ENCODE data around the gene RASD2. TPM values are rescaled to one million over a fixed set of nuclear protein-coding genes. Genes with fewer than 3 reads are reported as not detected.
"Not testable (repeated sequence)": the region's sequence is repeated elsewhere in the genome, so short reads cannot be mapped to it uniquely, and the experiment has no call there.

RASD2 gene
- polyA plus RNA-seq, 1 donor, result 4.7 TPM

DNA sequence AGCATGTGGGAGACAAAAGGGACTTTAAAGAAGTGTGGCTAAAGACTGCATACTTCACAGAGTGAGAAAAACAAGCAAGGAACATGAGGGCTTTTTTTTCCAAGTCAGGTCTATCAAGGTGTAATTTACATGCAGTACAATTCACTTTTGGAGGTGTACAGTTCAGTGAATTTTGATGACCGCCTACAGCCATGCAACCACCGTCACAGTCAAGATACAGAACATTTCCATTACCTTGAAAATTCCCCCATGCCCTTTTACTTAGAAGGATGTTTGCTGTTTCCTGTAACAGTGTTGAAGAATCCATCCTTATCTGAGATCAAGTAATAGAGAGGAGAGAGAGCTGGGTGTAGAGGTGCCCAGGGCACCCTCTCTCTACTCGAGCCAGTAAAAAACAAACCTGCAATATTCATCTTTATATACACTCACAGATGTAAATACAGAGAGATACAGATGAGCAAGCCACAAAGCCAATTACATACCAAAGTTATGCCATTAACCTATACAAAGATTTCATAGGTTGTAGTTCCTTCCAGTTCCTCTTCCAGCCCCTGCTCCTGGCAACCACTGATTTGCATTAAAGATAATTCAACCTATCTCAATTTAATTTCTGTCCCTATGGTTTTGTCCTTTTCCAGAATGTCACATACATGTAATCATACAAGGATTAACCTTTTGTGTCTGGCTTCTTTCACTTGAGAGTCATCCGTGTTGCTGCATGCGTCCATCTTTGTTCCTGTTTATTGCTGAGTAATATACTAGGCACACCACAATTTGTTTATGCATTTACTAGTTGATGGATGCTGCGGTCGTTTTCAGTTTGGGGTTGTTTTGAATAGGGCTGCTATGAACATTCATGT, 35.0 kb upstream of the RASD2 start:
- Histone ChIP-seq H3K36me3 (ENCODE audit: control insufficient read depth, insufficient read depth, low read length) (no peaks in the 10 kb centered on the region), H3K4me3 (ENCODE audit: low read length) (no peak overlapping the region), H3K27ac (ENCODE audit: low read length) (no peak overlapping the region), H3K9me3 (ENCODE audit: control insufficient read depth, low read depth, low read length) (no peaks in the 10 kb centered on the region), H3K27me3 (ENCODE audit: control insufficient read depth, insufficient read depth, low read length) (peaks cover 4% of the 10 kb centered on the region), H3K4me1 (ENCODE audit: control insufficient read depth, insufficient read depth, low read length) (no peaks in the 10 kb centered on the region)
- no CpG with 5 or more reads among the region's 7 CpGs for WGBS (ENCODE audit: insufficient coverage, low lambda C conversion rate)
- no peak for DNase-seq

GRCh38 chr22:35506259-35506570, 34.4 kb upstream of the RASD2 start:
- H3K36me3 ChIP-seq (ENCODE audit: control insufficient read depth, insufficient read depth, low read length), result no peaks in the 10 kb centered on the region
- peaks cover 4% of the 10 kb centered on the region for H3K27me3 ChIP-seq (ENCODE audit: control insufficient read depth, insufficient read depth, low read length)
- DNase-seq, result peak in 1 of 2 donors; percentile 19
- no peak overlapping the region for H3K27ac ChIP-seq (ENCODE audit: low read length)
- no peaks in the 10 kb centered on the region for H3K4me1 ChIP-seq (ENCODE audit: control insufficient read depth, insufficient read depth, low read length)
- no peak overlapping the region for H3K4me3 ChIP-seq (ENCODE audit: low read length)
- no peaks in the 10 kb centered on the region for H3K9me3 ChIP-seq (ENCODE audit: control insufficient read depth, low read depth, low read length)
- WGBS (ENCODE audit: insufficient coverage, low lambda C conversion rate), result no CpG with 5 or more reads among the region's 2 CpGs

DNA sequence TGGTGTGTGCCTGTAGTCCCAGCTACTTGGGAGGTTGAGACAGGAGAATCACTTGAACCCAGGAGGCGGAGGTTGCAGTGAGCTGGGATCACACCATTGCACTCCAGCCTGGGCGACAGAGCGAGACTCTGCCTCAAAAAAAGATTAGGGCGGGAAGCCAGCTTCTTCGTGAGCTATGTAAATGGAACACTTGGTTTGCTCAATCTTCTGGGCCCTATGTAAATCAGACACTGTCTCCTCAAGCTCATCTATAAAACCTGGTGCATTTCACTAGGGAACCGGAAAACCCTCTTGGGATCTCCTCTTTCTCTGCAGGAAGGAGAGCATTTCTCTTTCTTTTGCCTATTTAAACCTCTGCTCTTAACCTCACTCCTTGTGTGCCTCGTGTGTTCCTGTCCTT, 32.8 kb upstream of the RASD2 start:
- not testable (repeated sequence) for H3K4me3 ChIP-seq (ENCODE audit: low read length); DNase-seq; H3K9me3 ChIP-seq (ENCODE audit: control insufficient read depth, low read depth, low read length); H3K36me3 ChIP-seq (ENCODE audit: control insufficient read depth, insufficient read depth, low read length); H3K27ac ChIP-seq (ENCODE audit: low read length); H3K4me1 ChIP-seq (ENCODE audit: control insufficient read depth, insufficient read depth, low read length)
- H3K27me3 ChIP-seq (ENCODE audit: control insufficient read depth, insufficient read depth, low read length), result peaks cover 10% of the 10 kb centered on the region
- no CpG with 5 or more reads among the region's 7 CpGs for WGBS (ENCODE audit: insufficient coverage, low lambda C conversion rate)

DNA sequence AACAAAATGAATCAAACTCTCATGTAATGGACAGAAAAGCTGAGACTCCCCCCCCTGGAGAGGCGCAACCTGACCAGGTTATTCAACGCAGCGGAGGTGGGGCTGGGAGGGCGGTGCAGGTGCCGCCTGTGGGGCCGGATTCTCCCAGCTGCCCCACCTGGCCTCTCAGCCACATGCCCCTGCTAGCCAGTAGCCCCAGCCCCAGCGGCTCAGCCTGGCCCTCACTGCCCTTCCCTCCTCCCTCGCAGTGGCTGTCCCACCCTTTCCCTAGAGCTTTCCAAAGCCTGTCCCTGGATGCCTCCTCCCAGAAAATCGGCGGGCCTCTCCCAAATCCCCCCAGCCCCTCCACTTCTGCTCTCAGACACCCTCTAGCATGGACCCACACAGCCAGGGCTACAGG, 31.2 kb upstream of the RASD2 start:
- Histone ChIP-seq H3K27ac (ENCODE audit: low read length) (no peak overlapping the region), H3K4me3 (ENCODE audit: low read length) (no peak overlapping the region), H3K27me3 (ENCODE audit: control insufficient read depth, insufficient read depth, low read length) (peaks cover 21% of the 10 kb centered on the region), H3K4me1 (ENCODE audit: control insufficient read depth, insufficient read depth, low read length) (no peaks in the 10 kb centered on the region), H3K36me3 (ENCODE audit: control insufficient read depth, insufficient read depth, low read length) (no peaks in the 10 kb centered on the region), H3K9me3 (ENCODE audit: control insufficient read depth, low read depth, low read length) (no peaks in the 10 kb centered on the region)
- WGBS (ENCODE audit: insufficient coverage, low lambda C conversion rate), result no CpG with 5 or more reads among the region's 10 CpGs
- DNase-seq, result no peak

DNA sequence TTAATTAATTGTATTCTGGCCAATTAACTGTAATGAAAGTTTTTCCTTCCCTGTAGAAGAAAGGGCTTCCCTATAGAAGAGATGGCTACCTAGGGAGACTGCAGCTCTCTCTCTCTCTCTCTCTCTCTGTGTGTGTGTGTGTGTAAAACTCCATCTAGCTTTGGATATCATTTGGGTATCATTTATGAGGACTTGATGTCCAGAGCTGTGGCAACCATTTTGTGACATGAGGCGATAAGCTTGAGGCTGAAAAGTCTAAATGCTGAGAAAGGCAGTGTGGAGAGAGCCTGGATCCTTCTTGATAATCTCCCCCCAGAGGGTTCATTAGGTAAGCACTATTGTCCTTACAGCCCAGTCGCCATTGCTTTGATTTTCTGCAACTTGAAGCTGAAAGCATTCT, 30.7 kb upstream of the RASD2 start:
- no peaks in the 10 kb centered on the region for H3K9me3 ChIP-seq (ENCODE audit: control insufficient read depth, low read depth, low read length)
- H3K4me3 ChIP-seq (ENCODE audit: low read length), result no peak overlapping the region
- H3K27me3 ChIP-seq (ENCODE audit: control insufficient read depth, insufficient read depth, low read length), result peaks cover 21% of the 10 kb centered on the region
- no peaks in the 10 kb centered on the region for H3K4me1 ChIP-seq (ENCODE audit: control insufficient read depth, insufficient read depth, low read length)
- no peak overlapping the region for H3K27ac ChIP-seq (ENCODE audit: low read length)
- WGBS (ENCODE audit: insufficient coverage, low lambda C conversion rate), result no CpG with 5 or more reads among the region's 2 CpGs
- no peak for DNase-seq
- H3K36me3 ChIP-seq (ENCODE audit: control insufficient read depth, insufficient read depth, low read length), result no peaks in the 10 kb centered on the region

DNA sequence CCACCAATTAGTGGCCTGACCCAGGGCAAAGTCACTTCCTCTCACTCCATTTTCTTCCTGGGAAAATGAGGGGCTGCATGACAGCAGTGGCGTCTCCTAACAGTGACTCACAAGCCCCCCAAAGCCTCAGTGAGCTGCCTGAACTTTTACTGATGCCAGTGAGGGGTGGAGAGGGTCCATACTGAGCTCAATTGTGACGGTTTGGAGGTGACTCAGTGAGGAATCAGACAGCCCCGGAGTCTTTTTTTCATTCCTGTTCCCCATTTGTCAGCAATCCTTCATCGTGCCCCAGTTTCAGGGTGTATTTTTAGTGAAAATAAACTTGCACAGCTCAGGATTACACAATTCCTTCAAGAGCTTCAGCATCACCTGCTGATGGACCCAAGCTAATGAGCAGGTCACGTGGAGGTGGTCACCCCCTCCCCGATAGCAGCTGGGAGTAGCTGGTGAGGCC, 30.1 kb upstream of the RASD2 start:
- Histone ChIP-seq H3K27ac (ENCODE audit: low read length) (no peak overlapping the region), H3K9me3 (ENCODE audit: control insufficient read depth, low read depth, low read length) (no peaks in the 10 kb centered on the region), H3K36me3 (ENCODE audit: control insufficient read depth, insufficient read depth, low read length) (no peaks in the 10 kb centered on the region), H3K4me3 (ENCODE audit: low read length) (no peak overlapping the region), H3K27me3 (ENCODE audit: control insufficient read depth, insufficient read depth, low read length) (peaks cover 21% of the 10 kb centered on the region), H3K4me1 (ENCODE audit: control insufficient read depth, insufficient read depth, low read length) (no peaks in the 10 kb centered on the region)
- WGBS (ENCODE audit: insufficient coverage, low lambda C conversion rate), result no CpG with 5 or more reads among the region's 6 CpGs
- DNase-seq, result no peak

DNA sequence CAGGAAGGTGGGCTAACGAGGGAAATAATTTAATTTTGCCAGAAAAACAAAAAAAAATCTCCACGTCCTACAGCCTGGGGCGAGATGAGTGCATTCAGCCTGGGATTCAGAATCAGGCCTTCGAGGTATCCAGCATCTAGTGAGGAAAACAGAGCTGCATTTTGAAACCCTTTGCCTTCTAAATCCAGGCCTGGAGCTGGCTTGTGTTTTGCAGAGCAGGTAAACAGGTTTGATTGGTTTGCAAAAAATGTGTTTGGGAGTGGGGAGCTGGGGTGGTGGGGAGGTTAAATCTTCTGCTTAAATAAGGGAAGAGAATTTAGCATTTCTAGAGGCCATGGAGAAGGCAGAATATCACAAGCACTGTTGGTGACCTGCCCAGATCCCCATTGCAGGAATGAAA, 29.7 kb upstream of the RASD2 start:
- no peaks in the 10 kb centered on the region for H3K36me3 ChIP-seq (ENCODE audit: control insufficient read depth, insufficient read depth, low read length)
- no CpG with 5 or more reads among the region's 4 CpGs for WGBS (ENCODE audit: insufficient coverage, low lambda C conversion rate)
- H3K4me1 ChIP-seq (ENCODE audit: control insufficient read depth, insufficient read depth, low read length), result no peaks in the 10 kb centered on the region
- H3K27me3 ChIP-seq (ENCODE audit: control insufficient read depth, insufficient read depth, low read length), result peaks cover 21% of the 10 kb centered on the region
- H3K27ac ChIP-seq (ENCODE audit: low read length), result no peak overlapping the region
- H3K4me3 ChIP-seq (ENCODE audit: low read length), result no peak overlapping the region
- no peaks in the 10 kb centered on the region for H3K9me3 ChIP-seq (ENCODE audit: control insufficient read depth, low read depth, low read length)
- DNase-seq, result no peak

GRCh38 chr22:35514366-35514765, 26.3 kb upstream of the RASD2 start:
- no CpG with 5 or more reads among the region's 2 CpGs for WGBS (ENCODE audit: insufficient coverage, low lambda C conversion rate)
- DNase-seq, result no peak
- no peak overlapping the region for H3K4me3 ChIP-seq (ENCODE audit: low read length)
- no peaks in the 10 kb centered on the region for H3K36me3 ChIP-seq (ENCODE audit: control insufficient read depth, insufficient read depth, low read length)
- no peaks in the 10 kb centered on the region for H3K9me3 ChIP-seq (ENCODE audit: control insufficient read depth, low read depth, low read length)
- no peak overlapping the region for H3K27ac ChIP-seq (ENCODE audit: low read length)
- H3K27me3 ChIP-seq (ENCODE audit: control insufficient read depth, insufficient read depth, low read length), result peaks cover 21% of the 10 kb centered on the region
- peaks cover 6% of the 10 kb centered on the region for H3K4me1 ChIP-seq (ENCODE audit: control insufficient read depth, insufficient read depth, low read length)

GRCh38 chr22:35515952-35516351, 24.7 kb upstream of the RASD2 start:
- DNase-seq; H3K9me3 ChIP-seq (ENCODE audit: control insufficient read depth, low read depth, low read length); H3K27ac ChIP-seq (ENCODE audit: low read length); H3K36me3 ChIP-seq (ENCODE audit: control insufficient read depth, insufficient read depth, low read length); H3K4me3 ChIP-seq (ENCODE audit: low read length); H3K4me1 ChIP-seq (ENCODE audit: control insufficient read depth, insufficient read depth, low read length): not testable (repeated sequence)
- H3K27me3 ChIP-seq (ENCODE audit: control insufficient read depth, insufficient read depth, low read length), result peaks cover 17% of the 10 kb centered on the region
- WGBS (ENCODE audit: insufficient coverage, low lambda C conversion rate), result 90% methylated on average over 3 of the region's 4 CpGs

- peaks cover 17% of the 10 kb centered on the region for H3K27me3 ChIP-seq (ENCODE audit: control insufficient read depth, insufficient read depth, low read length)
- no peaks in the 10 kb centered on the region for H3K36me3 ChIP-seq (ENCODE audit: control insufficient read depth, insufficient read depth, low read length)
- H3K4me1 ChIP-seq (ENCODE audit: control insufficient read depth, insufficient read depth, low read length), result peaks cover 6% of the 10 kb centered on the region
- no peak overlapping the region for H3K27ac ChIP-seq (ENCODE audit: low read length)
- H3K4me3 ChIP-seq (ENCODE audit: low read length), result no peak overlapping the region
- no peaks in the 10 kb centered on the region for H3K9me3 ChIP-seq (ENCODE audit: control insufficient read depth, low read depth, low read length)
- DNase-seq, result no peak
- 89% methylated on average over 3 of the region's 9 CpGs for WGBS (ENCODE audit: insufficient coverage, low lambda C conversion rate)
These were observed 23.9 kb upstream of the RASD2 start for GRCh38 chr22:35516723-35517122.

DNA sequence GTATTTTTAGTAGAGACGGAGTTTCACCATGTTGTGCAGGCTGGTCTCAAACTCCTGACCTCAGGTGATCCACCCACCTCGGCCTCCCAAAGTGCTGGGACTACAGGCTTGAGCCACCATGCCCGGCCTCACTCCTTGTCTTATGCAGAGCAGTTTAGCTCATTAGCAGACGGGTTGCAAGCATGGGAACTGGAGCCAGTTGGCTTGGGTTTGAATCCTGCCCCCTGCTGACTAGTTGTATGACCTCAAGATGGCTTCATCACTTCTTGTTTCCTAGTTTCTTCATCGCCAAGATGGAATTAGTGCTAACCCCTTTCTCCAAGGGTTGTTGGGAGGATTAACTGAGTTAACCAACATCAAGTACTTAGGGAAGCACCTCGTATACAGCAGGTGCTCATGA, 23.4 kb upstream of the RASD2 start:
- Histone ChIP-seq H3K27ac (ENCODE audit: low read length) (no peak overlapping the region), H3K4me1 (ENCODE audit: control insufficient read depth, insufficient read depth, low read length) (peaks cover 6% of the 10 kb centered on the region), H3K27me3 (ENCODE audit: control insufficient read depth, insufficient read depth, low read length) (peaks cover 16% of the 10 kb centered on the region), H3K4me3 (ENCODE audit: low read length) (no peak overlapping the region), H3K9me3 (ENCODE audit: control insufficient read depth, low read depth, low read length) (no peaks in the 10 kb centered on the region), H3K36me3 (ENCODE audit: control insufficient read depth, insufficient read depth, low read length) (no peaks in the 10 kb centered on the region)
- no CpG with 5 or more reads among the region's 6 CpGs for WGBS (ENCODE audit: insufficient coverage, low lambda C conversion rate)
- DNase-seq, result no peak

Measured in large intestine (tissue), 3 donors.